Smooth muscle cell of the coronary artery (primary cell): ENCODE results near the gene F2. TPM values are rescaled to one million over a fixed set of nuclear protein-coding genes. Genes with fewer than 3 reads are reported as not detected.

Experiments
- total RNA-seq: library from RNA; depleted of rRNA; stranded (reverse); fragments of >200 nt; gene quantifications from 2 replicates; pipeline ENCODE4 v1.2.3, GENCODE V29; 2014; ENCODE audit warnings: low replicate concordance

Gene F2
- 0.08 TPM in 1 of 2 replicates, not detected in the other for total RNA-seq

GRCh38 chr11:46719048-46719542 lies at the start of gene F2:
F2 (plus strand) TSS chr11:46719213; CDS start chr11:46719236, 23 bp downstream.

DNA sequence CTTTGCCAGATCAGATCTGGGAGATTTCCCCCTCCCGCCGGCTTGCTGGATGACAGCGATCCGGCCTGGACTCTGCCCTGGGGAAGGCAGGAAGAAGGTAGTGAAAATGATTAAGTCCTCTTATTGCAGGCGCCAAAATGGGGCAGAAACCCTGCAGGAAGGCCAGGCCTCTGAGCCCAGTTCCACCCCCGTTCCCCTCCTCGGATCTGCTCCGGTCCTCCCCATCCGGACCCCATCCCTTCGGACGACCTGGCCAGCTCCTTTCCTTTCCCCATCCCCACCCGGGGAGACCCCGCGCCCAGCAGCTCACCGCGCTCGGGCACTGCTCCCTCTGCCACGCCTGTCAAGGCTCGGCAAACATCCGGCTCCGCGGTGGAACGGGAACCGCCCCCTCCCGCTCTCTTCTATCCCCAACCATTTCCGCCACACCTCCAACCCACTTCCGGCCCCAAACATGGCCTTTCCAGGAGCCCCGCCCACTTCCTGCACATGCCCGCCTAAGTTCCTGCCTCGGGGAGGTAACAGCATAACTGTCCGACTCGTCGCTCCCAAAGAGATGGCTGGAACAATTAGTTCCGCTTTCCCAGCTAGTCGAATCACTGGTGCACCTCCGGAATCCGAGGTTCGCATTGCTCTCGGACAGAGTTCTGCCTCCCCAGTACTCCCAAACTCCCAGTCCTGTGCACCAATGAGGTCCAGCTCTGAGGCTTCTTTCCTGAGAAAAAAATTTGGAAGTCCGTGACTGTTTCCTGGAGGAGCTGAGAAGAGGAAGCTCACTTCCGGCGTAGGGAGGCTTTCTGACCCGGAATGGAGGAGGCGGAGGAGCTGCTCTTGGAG lies 18.6 kb upstream of the F2 start, which contains the start of the genes ARHGAP1 and ZNF408:
Gene ARHGAP1, minus strand, starts transcription at position 379 of the 837 bp plus-strand sequence. CDS start 4,512 bp downstream, outside the sequence.
Gene ZNF408, plus strand, starts transcription at position 791 of the 837 bp plus-strand sequence. Its CDS starts 17 bp downstream, at position 808.

Other genes with a start within 250 kb of the F2 start
- 13.2 and 32.5 TPM in 2 replicates for gene AMBRA1, start 125.2 kb upstream of the F2 start, total RNA-seq
- gene HARBI1, start 102.0 kb upstream of the F2 start, total RNA-seq = 3.2 and 6.9 TPM in 2 replicates
- gene ATG13, start 101.7 kb upstream of the F2 start, total RNA-seq = 35.5 and 82.1 TPM in 2 replicates
- gene ARHGAP1, start 18.6 kb upstream of the F2 start, total RNA-seq = 27.3 and 37.2 TPM in 2 replicates
- gene ZNF408, start 18.2 kb upstream of the F2 start, total RNA-seq = 5.7 and 6.2 TPM in 2 replicates
- gene CKAP5, start 127.1 kb downstream of the F2 start, total RNA-seq = 46.9 and 60.4 TPM in 2 replicates
- gene LRP4, start 199.3 kb downstream of the F2 start, total RNA-seq = 7.7 and 8.6 TPM in 2 replicates
- gene CSTPP1, start 217.5 kb downstream of the F2 start, total RNA-seq = 6.7 and 18.3 TPM in 2 replicates